GM13977 (cell line): ENCODE results near the gene CUL5.

ENCODE experiments used
- DNase-seq: peaks from one replicate; pipeline ENCODE4 v3.0.0; 2012; ENCODE audit warnings: low spot score
- in situ Hi-C: fragments of 300-500 bp; cut with MboI; formaldehyde crosslinking; loops from one replicate; pipeline ENCODE4 v1.12.0; 2022; ENCODE audit warnings: low sequenced_read_pairs, low pct_unique_long_range_greater_than_20kb, mixed read lengths, inconsistent platforms; ENCODE audit not compliant: unreplicated experiment
- TF ChIP-seq, protein P1 (sequence below): IDR thresholded peaks from 2 replicates; pipeline ENCODE4 v1.5.1; 2012; ENCODE audit warnings: mild to moderate bottlenecking, control low read depth; ENCODE audit not compliant: insufficient read depth; ENCODE audit errors: extremely low read depth, missing control alignments

CUL5 gene

DNA sequence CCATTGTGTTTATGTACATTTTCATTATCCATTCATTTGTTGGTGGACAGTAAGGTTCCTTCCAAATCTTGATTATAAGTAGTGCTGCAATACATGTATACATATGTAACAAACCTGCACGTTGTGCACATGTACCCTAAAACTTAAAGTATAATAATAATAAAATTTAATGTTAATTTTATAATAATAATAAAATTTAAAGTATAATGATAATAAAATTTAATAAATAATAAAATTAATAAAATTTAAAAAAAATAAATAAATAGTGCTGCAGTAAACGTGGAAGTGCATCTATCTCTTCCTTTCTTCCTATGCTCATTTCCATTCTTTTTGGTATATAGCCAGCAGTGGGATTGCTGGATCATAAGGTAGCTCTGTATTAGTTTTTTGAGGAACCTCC lies 54.7 kb downstream of the CUL5 start:
- TF ChIP-seq, protein P1, sequence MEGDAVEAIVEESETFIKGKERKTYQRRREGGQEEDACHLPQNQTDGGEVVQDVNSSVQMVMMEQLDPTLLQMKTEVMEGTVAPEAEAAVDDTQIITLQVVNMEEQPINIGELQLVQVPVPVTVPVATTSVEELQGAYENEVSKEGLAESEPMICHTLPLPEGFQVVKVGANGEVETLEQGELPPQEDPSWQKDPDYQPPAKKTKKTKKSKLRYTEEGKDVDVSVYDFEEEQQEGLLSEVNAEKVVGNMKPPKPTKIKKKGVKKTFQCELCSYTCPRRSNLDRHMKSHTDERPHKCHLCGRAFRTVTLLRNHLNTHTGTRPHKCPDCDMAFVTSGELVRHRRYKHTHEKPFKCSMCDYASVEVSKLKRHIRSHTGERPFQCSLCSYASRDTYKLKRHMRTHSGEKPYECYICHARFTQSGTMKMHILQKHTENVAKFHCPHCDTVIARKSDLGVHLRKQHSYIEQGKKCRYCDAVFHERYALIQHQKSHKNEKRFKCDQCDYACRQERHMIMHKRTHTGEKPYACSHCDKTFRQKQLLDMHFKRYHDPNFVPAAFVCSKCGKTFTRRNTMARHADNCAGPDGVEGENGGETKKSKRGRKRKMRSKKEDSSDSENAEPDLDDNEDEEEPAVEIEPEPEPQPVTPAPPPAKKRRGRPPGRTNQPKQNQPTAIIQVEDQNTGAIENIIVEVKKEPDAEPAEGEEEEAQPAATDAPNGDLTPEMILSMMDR = no peak
- in situ Hi-C loops = no loop called here
- no peak for DNase-seq

- peak; percentile 15 for DNase-seq
- TF ChIP-seq, protein P1 = no peak
Measured at GRCh38 chr11:108069947-108070346, 61.2 kb downstream of the CUL5 start.

GRCh38 chr11:108084811-108085210 lies 76.1 kb downstream of the CUL5 start:
- TF ChIP-seq, protein P1 = no peak
- no peak for DNase-seq
- in situ Hi-C loops = no loop called here

More at GRCh38 chr11:108069947-108070346, 61.2 kb downstream of the CUL5 start:
- in situ Hi-C loops = no loop called here

DNA sequence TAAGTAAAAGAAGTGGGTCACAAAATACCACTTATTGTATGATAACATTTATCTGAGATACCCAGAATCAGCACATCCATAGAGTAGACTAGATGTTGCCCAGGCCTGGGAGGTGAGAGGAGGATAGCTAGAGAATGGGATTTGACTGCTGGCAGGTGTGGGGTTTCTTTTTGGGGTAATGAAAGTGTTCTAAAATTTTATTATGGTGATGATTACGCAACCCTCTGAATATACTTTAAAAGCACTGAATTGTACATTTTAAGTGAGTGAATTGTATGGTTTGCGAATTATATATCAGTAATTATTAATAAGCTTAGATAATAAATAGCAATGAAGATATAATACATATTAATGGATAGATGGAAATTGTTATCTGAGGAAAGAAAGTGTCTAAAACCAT lies 77.0 kb downstream of the CUL5 start:
- TF ChIP-seq, protein P1 = no peak
- in situ Hi-C loops = no loop called here
- DNase-seq = no peak

DNA sequence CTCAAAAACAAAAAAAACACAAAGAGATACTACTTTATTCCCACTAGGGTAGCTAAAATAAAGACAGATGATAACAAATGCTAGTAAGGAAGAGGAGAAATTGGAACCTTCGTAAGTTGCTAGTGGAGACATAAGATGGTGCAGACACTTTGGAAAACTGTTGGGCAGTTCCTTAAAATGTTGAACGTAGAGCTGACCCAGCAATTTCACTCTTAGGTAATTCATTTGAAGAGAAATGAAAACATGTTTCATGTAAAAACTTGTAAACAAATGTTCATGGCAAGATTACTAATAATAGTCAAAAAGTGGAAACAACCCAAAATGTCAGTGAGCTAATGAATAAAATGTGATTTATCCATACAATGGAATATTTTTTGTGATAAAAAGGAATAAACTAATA lies 83.4 kb downstream of the CUL5 start:
- in situ Hi-C loops = no loop called here
- DNase-seq = no peak
- TF ChIP-seq, protein P1 = no peak

DNA sequence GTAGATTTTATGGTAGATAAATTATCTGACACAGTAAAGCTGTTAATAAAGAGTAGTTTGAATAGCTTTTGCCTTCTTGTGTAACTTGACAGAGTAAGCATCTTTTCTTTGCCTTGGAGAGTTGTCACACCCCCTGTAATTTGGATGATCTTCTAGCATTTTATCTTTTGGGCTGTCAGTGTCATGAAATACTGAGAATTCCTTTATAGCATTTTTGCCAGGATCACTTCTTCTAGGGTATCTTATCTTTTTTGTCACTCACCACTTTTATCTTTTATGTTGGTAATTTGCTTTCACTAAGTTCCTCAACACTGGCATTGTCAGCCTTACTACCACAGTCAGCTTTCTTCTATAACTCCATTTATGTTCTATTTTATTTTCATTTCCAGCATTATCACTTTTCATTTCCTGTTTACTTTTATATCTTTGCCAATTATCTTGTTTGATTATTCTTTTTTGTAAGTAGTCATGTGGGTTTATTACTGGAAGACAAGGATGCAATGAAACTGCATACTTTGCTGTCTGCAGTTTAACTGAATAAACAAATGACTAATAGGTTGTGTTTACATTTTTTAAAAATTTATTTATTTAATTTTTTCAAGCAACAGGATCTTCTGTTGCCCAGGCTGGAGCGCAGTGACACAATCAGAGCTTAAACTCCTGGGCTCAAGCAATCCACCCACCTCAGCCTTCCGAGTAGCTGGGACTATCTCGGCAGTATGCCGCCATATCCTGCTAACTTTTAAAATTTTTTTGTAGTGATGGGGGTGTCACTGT lies 84.6 kb downstream of the CUL5 start:
- TF ChIP-seq, protein P1 = no peak
- no peak for DNase-seq
- in situ Hi-C loops = no loop called here
